Neuron (in vitro differentiated cells): Measurements from ENCODE around the gene GREB1L.
"Not testable (repeated sequence)": the region's sequence is repeated elsewhere in the genome, so short reads cannot be mapped to it uniquely, and the experiment has no call there.

Experiments used
- H2AFZ ChIP-seq: one replicate; pipeline ENCODE4 v1.6.1; 2013; ENCODE audit warnings: low read depth, mild to moderate bottlenecking, inconsistent platforms, low read length, moderate library complexity
- H3K27me3 ChIP-seq: one replicate; pipeline ENCODE4 v1.6.1; 2013; ENCODE audit warnings: low read length; ENCODE audit not compliant: insufficient read depth
- H3K36me3 ChIP-seq: one replicate; pipeline ENCODE4 v1.6.1; 2013; ENCODE audit warnings: low read length; ENCODE audit not compliant: insufficient read depth
- H3K4me1 ChIP-seq: one replicate; pipeline ENCODE4 v1.6.1; 2013; ENCODE audit warnings: low read length; ENCODE audit not compliant: insufficient read depth
- H3K4me3 ChIP-seq: 2 replicates; pipeline ENCODE4 v1.5.1; 2013; ENCODE audit warnings: mild to moderate bottlenecking, low read length, moderate library complexity
- H3K9me3 ChIP-seq: one replicate; pipeline ENCODE4 v1.6.1; 2013; ENCODE audit warnings: low read length

GREB1L gene

GRCh38 chr18:21270453-21270852, 28.4 kb downstream of the GREB1L start:
- H3K9me3 ChIP-seq: peaks cover 2% of the 10 kb centered on the region
- no peaks in the 10 kb centered on the region for H3K36me3 ChIP-seq
- peaks cover 19% of the 10 kb centered on the region for H3K4me1 ChIP-seq
- no peaks in the 10 kb centered on the region for H3K27me3 ChIP-seq
- no peak overlapping the region for H3K4me3 ChIP-seq
- no peak overlapping the region for H2AFZ ChIP-seq

- H3K27me3 ChIP-seq: no peaks in the 10 kb centered on the region
- H3K9me3 ChIP-seq: peaks cover 5% of the 10 kb centered on the region
- H3K36me3 ChIP-seq: peaks cover 11% of the 10 kb centered on the region
- no peak overlapping the region for H3K4me3 ChIP-seq
- H2AFZ ChIP-seq: no peak overlapping the region
- peaks cover 9% of the 10 kb centered on the region for H3K4me1 ChIP-seq
Measured at GRCh38 chr18:21272016-21272579, 30.1 kb downstream of the GREB1L start.

- no peaks in the 10 kb centered on the region for H3K27me3 ChIP-seq
- no peak overlapping the region for H2AFZ ChIP-seq
- H3K36me3 ChIP-seq: peaks cover 16% of the 10 kb centered on the region
Measured at GRCh38 chr18:21273568-21273967, 31.5 kb downstream of the GREB1L start.

GRCh38 chr18:21275645-21276044, 33.6 kb downstream of the GREB1L start:
- Histone ChIP-seq H2AFZ (no peak overlapping the region), H3K27me3 (no peaks in the 10 kb centered on the region), H3K4me1 (peaks cover 9% of the 10 kb centered on the region), H3K36me3 (peaks cover 16% of the 10 kb centered on the region), H3K9me3 (peaks cover 13% of the 10 kb centered on the region), H3K4me3 (no peak overlapping the region)

More at GRCh38 chr18:21273568-21273967, 31.5 kb downstream of the GREB1L start:
- H3K4me1 ChIP-seq: peaks cover 9% of the 10 kb centered on the region
- H3K4me3 ChIP-seq: no peak overlapping the region
- peaks cover 9% of the 10 kb centered on the region for H3K9me3 ChIP-seq

- no peak overlapping the region for H2AFZ ChIP-seq
- H3K36me3 ChIP-seq: peaks cover 16% of the 10 kb centered on the region
- H3K27me3 ChIP-seq: no peaks in the 10 kb centered on the region
- no peak overlapping the region for H3K4me3 ChIP-seq
- H3K9me3 ChIP-seq: peaks cover 16% of the 10 kb centered on the region
- H3K4me1 ChIP-seq: no peaks in the 10 kb centered on the region
Measured at GRCh38 chr18:21277578-21277977, 35.5 kb downstream of the GREB1L start.

- Histone ChIP-seq H3K9me3 (peaks cover 16% of the 10 kb centered on the region), H3K36me3 (peaks cover 16% of the 10 kb centered on the region)
- not testable (repeated sequence) for H3K4me3 ChIP-seq, H2AFZ ChIP-seq, H3K27me3 ChIP-seq, H3K4me1 ChIP-seq
Measured at GRCh38 chr18:21278218-21278617, 36.2 kb downstream of the GREB1L start.

GRCh38 chr18:21281603-21282002, 39.6 kb downstream of the GREB1L start:
- H3K4me1 ChIP-seq: peaks cover 4% of the 10 kb centered on the region
- H3K27me3 ChIP-seq: no peaks in the 10 kb centered on the region
- peaks cover 11% of the 10 kb centered on the region for H3K9me3 ChIP-seq
- peaks cover 6% of the 10 kb centered on the region for H3K36me3 ChIP-seq
- no peak overlapping the region for H3K4me3 ChIP-seq
- H2AFZ ChIP-seq: no peak overlapping the region

- no peak overlapping the region for H3K4me3 ChIP-seq
- peaks cover 13% of the 10 kb centered on the region for H3K4me1 ChIP-seq
- no peaks in the 10 kb centered on the region for H3K27me3 ChIP-seq
- no peak overlapping the region for H2AFZ ChIP-seq
- peaks cover 5% of the 10 kb centered on the region for H3K9me3 ChIP-seq
- H3K36me3 ChIP-seq: no peaks in the 10 kb centered on the region
Measured at GRCh38 chr18:21284540-21284939, 42.5 kb downstream of the GREB1L start.

- H3K4me1 ChIP-seq: peaks cover 20% of the 10 kb centered on the region
- no peak overlapping the region for H2AFZ ChIP-seq
- H3K36me3 ChIP-seq: no peaks in the 10 kb centered on the region
- no peaks in the 10 kb centered on the region for H3K9me3 ChIP-seq
- H3K27me3 ChIP-seq: no peaks in the 10 kb centered on the region
- H3K4me3 ChIP-seq: no peak overlapping the region
Measured at GRCh38 chr18:21289827-21290226, 47.8 kb downstream of the GREB1L start.

- no peak overlapping the region for H2AFZ ChIP-seq
- H3K4me3 ChIP-seq: no peak overlapping the region
- H3K27me3 ChIP-seq: no peaks in the 10 kb centered on the region
- H3K4me1 ChIP-seq: peaks cover 24% of the 10 kb centered on the region
- no peaks in the 10 kb centered on the region for H3K9me3 ChIP-seq
- H3K36me3 ChIP-seq: no peaks in the 10 kb centered on the region
Measured at GRCh38 chr18:21291106-21291505, 49.1 kb downstream of the GREB1L start.

- H3K4me1 ChIP-seq: peaks cover 11% of the 10 kb centered on the region
- no peak overlapping the region for H2AFZ ChIP-seq
- no peak overlapping the region for H3K4me3 ChIP-seq
- no peaks in the 10 kb centered on the region for H3K27me3 ChIP-seq
- no peaks in the 10 kb centered on the region for H3K9me3 ChIP-seq
- H3K36me3 ChIP-seq: no peaks in the 10 kb centered on the region
Measured at GRCh38 chr18:21293479-21293878, 51.4 kb downstream of the GREB1L start.

- H3K4me1 ChIP-seq: peaks cover 13% of the 10 kb centered on the region
- H3K4me3 ChIP-seq: no peak overlapping the region
- no peaks in the 10 kb centered on the region for H3K36me3 ChIP-seq
- H3K9me3 ChIP-seq: no peaks in the 10 kb centered on the region
- no peaks in the 10 kb centered on the region for H3K27me3 ChIP-seq
- H2AFZ ChIP-seq: no peak overlapping the region
Measured at GRCh38 chr18:21295101-21295500, 53.1 kb downstream of the GREB1L start.

- H3K36me3 ChIP-seq: no peaks in the 10 kb centered on the region
- no peaks in the 10 kb centered on the region for H3K9me3 ChIP-seq
- no peaks in the 10 kb centered on the region for H3K27me3 ChIP-seq
- peaks cover 23% of the 10 kb centered on the region for H3K4me1 ChIP-seq
- H3K4me3 ChIP-seq: no peak overlapping the region
- no peak overlapping the region for H2AFZ ChIP-seq
Measured at GRCh38 chr18:21296045-21296444, 54.0 kb downstream of the GREB1L start.

GRCh38 chr18:21298351-21298750, 56.3 kb downstream of the GREB1L start:
- H3K9me3 ChIP-seq: no peaks in the 10 kb centered on the region
- no peak overlapping the region for H2AFZ ChIP-seq
- H3K36me3 ChIP-seq: no peaks in the 10 kb centered on the region
- peaks cover 18% of the 10 kb centered on the region for H3K4me1 ChIP-seq
- H3K27me3 ChIP-seq: no peaks in the 10 kb centered on the region
- H3K4me3 ChIP-seq: no peak overlapping the region
